Astrocyte of the cerebellum (primary cell): ENCODE results near the gene EYA2.
A peak's percentile ranks its signal among the peaks of the same experiment; 100 is the strongest.

Experiments used
- DNase-seq: peaks from one replicate; pipeline ENCODE4 v3.0.0-alpha.2; 2011; ENCODE audit warnings: low read depth
- H3K4me3 ChIP-seq: 2 replicates; pipeline ENCODE4 v1.5.1; 2011; ENCODE audit warnings: mild to moderate bottlenecking, low read depth, low read length, moderate library complexity
- CTCF ChIP-seq: IDR thresholded peaks from 2 replicates; pipeline ENCODE4 v1.5.1; 2012; ENCODE audit warnings: low read length, low read depth, moderate library complexity, mild to moderate bottlenecking; ENCODE audit errors: missing control alignments
- in situ Hi-C: cut with HindIII; loops from 2 replicates; pipeline ENCODE4 v1.10.0; 2017; ENCODE audit warnings: low sequenced_read_pairs

Gene EYA2

DNA sequence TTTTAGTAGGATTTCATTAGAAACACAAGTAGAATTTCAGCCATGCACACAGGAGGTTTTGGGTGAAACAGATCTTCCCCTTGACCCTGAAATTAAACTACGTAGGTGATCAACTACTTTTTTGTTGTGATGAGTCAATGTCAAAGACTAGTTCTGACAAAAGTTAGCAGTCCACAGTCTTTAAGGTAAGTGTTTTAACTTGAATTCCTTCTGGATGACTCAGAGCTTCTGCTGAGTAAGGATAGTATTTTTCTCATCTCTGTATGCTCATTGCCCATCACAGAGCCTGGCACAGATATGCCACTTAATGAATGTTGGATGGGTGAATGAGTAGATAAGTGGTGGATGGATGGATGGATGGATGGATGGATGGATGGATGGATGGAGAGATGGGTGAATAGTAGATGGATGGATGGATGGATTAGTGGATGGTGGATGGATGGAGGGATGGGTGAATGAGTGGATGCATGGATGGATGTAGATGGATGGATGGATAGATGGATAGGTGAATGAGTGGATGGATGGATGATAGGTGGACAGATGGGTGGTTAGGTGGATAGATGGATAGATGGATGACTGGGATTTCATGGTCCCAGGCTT, 296.5 kb downstream of the EYA2 start:
- H3K4me3 ChIP-seq: no peak overlapping the region
- no peak for DNase-seq
- no peak for TF ChIP-seq CTCF
- in situ Hi-C loops: no loop called here

DNA sequence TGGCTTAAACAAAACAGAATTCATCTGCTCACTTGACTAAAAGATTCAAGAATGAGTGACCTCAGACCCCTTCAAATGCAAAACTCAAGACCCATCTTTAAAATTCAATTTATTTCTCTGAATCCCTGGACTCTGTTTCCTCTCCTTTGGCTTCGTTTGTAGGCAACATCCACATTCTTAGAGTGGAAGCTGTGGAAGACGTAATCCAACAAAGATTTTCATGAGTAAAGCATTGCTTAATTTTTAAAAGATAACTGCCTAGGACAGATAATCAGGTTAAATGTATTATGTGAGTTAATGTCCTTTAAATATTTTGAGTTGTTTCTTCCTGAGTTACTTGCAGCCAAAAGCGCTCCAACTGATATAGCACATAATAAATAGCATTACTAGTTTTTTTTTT, 297.3 kb downstream of the EYA2 start:
- no peak for TF ChIP-seq CTCF
- no peak overlapping the region for H3K4me3 ChIP-seq
- in situ Hi-C loops: no loop called here
- no peak for DNase-seq

GRCh38 chr20:47195573-47195972, 300.9 kb downstream of the EYA2 start:
- H3K4me3 ChIP-seq: no peak overlapping the region
- no peak for DNase-seq
- in situ Hi-C loops: no loop called here
- TF ChIP-seq CTCF: no peak

GRCh38 chr20:47196091-47197081, 301.7 kb downstream of the EYA2 start:
- in situ Hi-C loops: no loop called here
- H3K4me3 ChIP-seq: no peak overlapping the region
- peak; percentile 96 for TF ChIP-seq CTCF
- peak; percentile 16 for DNase-seq

GRCh38 chr20:47198254-47198671, 303.6 kb downstream of the EYA2 start:
- no peak for DNase-seq
- no peak overlapping the region for H3K4me3 ChIP-seq
- in situ Hi-C loops: no loop called here
- TF ChIP-seq CTCF: no peak

DNA sequence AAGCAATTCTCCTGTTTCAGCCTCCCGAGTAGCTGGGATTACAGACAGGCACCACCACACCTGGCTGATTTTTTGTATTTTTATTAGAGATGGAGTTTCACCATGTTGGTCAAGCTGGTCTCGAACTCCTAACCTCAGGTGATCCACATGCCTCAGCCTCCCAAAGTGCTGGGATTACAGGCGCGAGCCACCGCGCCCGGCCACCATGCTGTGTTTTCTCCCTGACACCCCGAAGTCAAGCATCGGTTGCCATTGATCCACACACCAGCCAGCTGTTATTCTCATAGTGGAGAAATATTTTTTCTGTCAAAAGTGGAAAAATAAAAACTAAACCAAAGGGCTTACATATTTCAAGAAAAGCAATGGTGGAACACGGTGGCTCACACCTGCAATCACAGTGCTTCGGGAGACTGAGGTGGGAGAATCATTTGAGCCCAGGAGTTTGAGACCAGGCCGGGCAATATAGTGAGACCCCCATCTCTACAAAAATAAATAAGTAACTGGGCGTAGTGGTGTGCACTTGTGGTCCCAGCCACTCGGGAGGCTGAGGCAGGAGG, 304.4 kb downstream of the EYA2 start:
- no peak for TF ChIP-seq CTCF
- in situ Hi-C loops: no loop called here
- no peak overlapping the region for H3K4me3 ChIP-seq
- no peak for DNase-seq
